Stimulated activated CD8-positive, alpha-beta memory T cell treated with anti-CD3 and anti-CD28 coated beads, Interleukin-7, amount 100 ng/mL, for 4 hours (primary cell): ENCODE results near the gene CACNA1A.
"Not testable (repeated sequence)": the region's sequence is repeated elsewhere in the genome, so short reads cannot be mapped to it uniquely, and the experiment has no call there.

Experiments used
- DNase-seq, 2 donors: peaks; one replicate each; pipeline ENCODE4 v3.0.0-alpha.2; 2020; ENCODE audit warnings: low read depth in 2 of 2

Gene CACNA1A

GRCh38 chr19:13202112-13202511 lies 304.2 kb downstream of the CACNA1A start:
- not testable (repeated sequence) for DNase-seq

- no peak for DNase-seq
Measured at GRCh38 chr19:13198634-13199033, 307.6 kb downstream of the CACNA1A start.

GRCh38 chr19:13195678-13196077 lies 310.6 kb downstream of the CACNA1A start:
- DNase-seq = peak; percentile 21 to 28

- no peak for DNase-seq
Measured at GRCh38 chr19:13190781-13191540, 315.3 kb downstream of the CACNA1A start.

GRCh38 chr19:13189600-13189999 lies 316.7 kb downstream of the CACNA1A start:
- no peak for DNase-seq

GRCh38 chr19:13187419-13187818 lies 318.9 kb downstream of the CACNA1A start:
- no peak for DNase-seq

GRCh38 chr19:13186688-13187087 lies 319.6 kb downstream of the CACNA1A start:
- not testable (repeated sequence) for DNase-seq

GRCh38 chr19:13185763-13186657 lies 320.3 kb downstream of the CACNA1A start:
- DNase-seq = not testable (repeated sequence)

- DNase-seq = not testable (repeated sequence)
Measured at GRCh38 chr19:13184926-13185325, 321.4 kb downstream of the CACNA1A start.

GRCh38 chr19:13181747-13182388 lies 324.4 kb downstream of the CACNA1A start:
- DNase-seq = peak; percentile 29 to 59

- DNase-seq = not testable (repeated sequence)
Measured at GRCh38 chr19:13178291-13178690, 328.0 kb downstream of the CACNA1A start.

GRCh38 chr19:13177584-13177983 lies 328.7 kb downstream of the CACNA1A start:
- DNase-seq = not testable (repeated sequence)

GRCh38 chr19:13176345-13176744 lies 329.9 kb downstream of the CACNA1A start:
- DNase-seq = no peak

- no peak for DNase-seq
Measured at GRCh38 chr19:13173139-13173737, 333.0 kb downstream of the CACNA1A start.

- peak; percentile 74 to 81 for DNase-seq
Measured at GRCh38 chr19:13172346-13173138, 333.7 kb downstream of the CACNA1A start.

GRCh38 chr19:13171146-13171545 lies 335.1 kb downstream of the CACNA1A start:
- DNase-seq = no peak

- DNase-seq = no peak
Measured at GRCh38 chr19:13169769-13170168, 336.5 kb downstream of the CACNA1A start.

- DNase-seq = not testable (repeated sequence)
Measured at GRCh38 chr19:13166151-13166550, 340.1 kb downstream of the CACNA1A start.

- no peak for DNase-seq
Measured at GRCh38 chr19:13165162-13165997, 340.9 kb downstream of the CACNA1A start.
